RWPE2 (cell line): ENCODE data around the gene FAM222B.
A peak's percentile ranks its signal among the peaks of the same experiment; 100 is the strongest.

ENCODE experiments used
- ATAC-seq: fragments of 200-7000 bp; cut with Tn5 transposase; 3 replicates; pipeline ENCODE4 v1.9.1; 2021; ENCODE audit warnings: low read depth
- DNase-seq: peaks from one replicate; pipeline ENCODE4 v3.0.0-alpha.2; 2020; ENCODE audit warnings: low spot score
- H3K27ac ChIP-seq: fragments of 450-650 bp; 2 replicates; pipeline ENCODE4 v1.5.1; 2017; ENCODE audit warnings: mild to moderate bottlenecking; ENCODE audit not compliant: poor library complexity, severe bottlenecking
- H3K27me3 ChIP-seq: fragments of 250-450 bp; sonication (Bioruptor Pico); 2 replicates; pipeline ENCODE4 v1.5.1; 2021; ENCODE audit warnings: mild to moderate bottlenecking, moderate library complexity; ENCODE audit not compliant: insufficient read depth, poor library complexity, severe bottlenecking
- H3K36me3 ChIP-seq: fragments of 250-450 bp; sonication (Bioruptor Pico); 2 replicates; pipeline ENCODE4 v1.5.1; 2020; ENCODE audit warnings: low read depth, mild to moderate bottlenecking, moderate library complexity
- H3K4me1 ChIP-seq: fragments of 250-450 bp; sonication (Bioruptor Pico); 2 replicates; pipeline ENCODE4 v1.5.1; 2021; ENCODE audit warnings: mild to moderate bottlenecking, moderate library complexity; ENCODE audit not compliant: insufficient read depth, poor library complexity, severe bottlenecking
- H3K4me3 ChIP-seq: fragments of 250-450 bp; sonication (Bioruptor Pico); 2 replicates; pipeline ENCODE4 v1.5.1; 2021; ENCODE audit warnings: mild to moderate bottlenecking, moderate library complexity; ENCODE audit not compliant: severe bottlenecking
- H3K9me3 ChIP-seq: fragments of 250-450 bp; sonication (Bioruptor Pico); 2 replicates; pipeline ENCODE4 v1.5.1; 2021; ENCODE audit warnings: mild to moderate bottlenecking, moderate library complexity; ENCODE audit not compliant: severe bottlenecking
- CTCF ChIP-seq: fragments of 450-650 bp; IDR thresholded peaks from one replicate; pipeline ENCODE4 v1.5.1; 2017; ENCODE audit warnings: mild to moderate bottlenecking, moderate library complexity; ENCODE audit not compliant: poor library complexity, severe bottlenecking

FAM222B gene

GRCh38 chr17:28751600-28752366 is 90.8 kb downstream of the FAM222B start:
- DNase-seq: no peak
- H3K27ac ChIP-seq: no peak overlapping the region
- H3K36me3 ChIP-seq: peaks cover 46% of the 10 kb centered on the region
- H3K4me1 ChIP-seq: peaks cover 12% of the 10 kb centered on the region
- no peaks in the 10 kb centered on the region for H3K27me3 ChIP-seq
- no peak for ATAC-seq
- TF ChIP-seq CTCF: no peak
- H3K9me3 ChIP-seq: no peaks in the 10 kb centered on the region
- H3K4me3 ChIP-seq: no peak overlapping the region

- peak; percentile 98 for TF ChIP-seq CTCF
- Histone ChIP-seq H3K27me3 (no peaks in the 10 kb centered on the region), H3K27ac (peak overlapping the region; percentile 95), H3K4me1 (peaks cover 19% of the 10 kb centered on the region), H3K4me3 (no peak overlapping the region), H3K36me3 (peaks cover 59% of the 10 kb centered on the region), H3K9me3 (no peaks in the 10 kb centered on the region)
- DNase-seq: peak; percentile 91
- ATAC-seq: peak; percentile 52
Observed at GRCh38 chr17:28750178-28751047, 92.2 kb downstream of the FAM222B start.

GRCh38 chr17:28749516-28750177 is 92.9 kb downstream of the FAM222B start:
- H3K27ac ChIP-seq: peak overlapping the region; percentile 95
- TF ChIP-seq CTCF: no peak

GRCh38 chr17:28748852-28749515 is 93.6 kb downstream of the FAM222B start:
- peaks cover 19% of the 10 kb centered on the region for H3K4me1 ChIP-seq
- DNase-seq (no peak), ATAC-seq (no peak)
- no peaks in the 10 kb centered on the region for H3K9me3 ChIP-seq
- no peak for TF ChIP-seq CTCF
- no peak overlapping the region for H3K4me3 ChIP-seq
- H3K27ac ChIP-seq: peak overlapping the region; percentile 95
- no peaks in the 10 kb centered on the region for H3K27me3 ChIP-seq
- H3K36me3 ChIP-seq: peaks cover 68% of the 10 kb centered on the region

More at GRCh38 chr17:28749516-28750177, 92.9 kb downstream of the FAM222B start:
- Histone ChIP-seq H3K27me3 (no peaks in the 10 kb centered on the region), H3K4me3 (no peak overlapping the region), H3K9me3 (no peaks in the 10 kb centered on the region), H3K4me1 (peaks cover 19% of the 10 kb centered on the region), H3K36me3 (peaks cover 65% of the 10 kb centered on the region)
- ATAC-seq: no peak; the same call in 2 of the 3 replicates
- no peak for DNase-seq
